GM12878 (cell line): ENCODE measurements around the gene SFMBT1. TPM values are rescaled to one million over a fixed set of nuclear protein-coding genes. Genes with fewer than 3 reads are reported as not detected.

Experiments used
- CEBPB ChIP-seq, 2 experiments: fragments of 150-350 bp in 1 of 2; IDR thresholded peaks; 2 replicates each; pipeline ENCODE4 v1.6.1; 2012 to 2014; ENCODE audit warnings: low read depth in 2 of 2, low read length in 2 of 2, borderline replicate concordance in 1 of 2, inconsistent platforms in 1 of 2
- CREB1 ChIP-seq: IDR thresholded peaks from 2 replicates; pipeline ENCODE4 v1.6.1; 2012; ENCODE audit warnings: low read depth, mild to moderate bottlenecking, inconsistent platforms
- NR2C2 ChIP-seq: IDR thresholded peaks from 2 replicates; pipeline ENCODE4 v1.6.1; 2011; ENCODE audit warnings: borderline replicate concordance, low read depth; ENCODE audit not compliant: control insufficient read depth, insufficient read length
- NR2F1 ChIP-seq: fragments of 450-650 bp; conservative IDR thresholded peaks from 2 replicates; pipeline ENCODE4 v1.6.1; 2017; ENCODE audit warnings: mild to moderate bottlenecking
- PML ChIP-seq: IDR thresholded peaks from 2 replicates; pipeline ENCODE4 v1.6.1; 2012; ENCODE audit warnings: low read length, inconsistent platforms
- REST ChIP-seq: IDR thresholded peaks from 2 replicates; pipeline ENCODE4 v1.6.1; 2012; ENCODE audit warnings: mild to moderate bottlenecking, low read depth, low read length
- SIX5 ChIP-seq: IDR thresholded peaks from 2 replicates; pipeline ENCODE4 v1.6.1; 2011; ENCODE audit warnings: mild to moderate bottlenecking, low read depth, low read length, moderate library complexity; ENCODE audit not compliant: severe bottlenecking
- SUPT20H ChIP-seq: IDR thresholded peaks from 2 replicates; pipeline ENCODE4 v1.6.1; 2011; ENCODE audit warnings: low read depth, mild to moderate bottlenecking, low read length, moderate library complexity, borderline replicate concordance; ENCODE audit not compliant: control insufficient read depth
- TCF7 ChIP-seq: IDR thresholded peaks from 2 replicates; pipeline ENCODE4 v1.6.1; 2014; ENCODE audit warnings: antibody characterized with exemption, borderline replicate concordance
- ZBTB33 ChIP-seq: fragments of 450-650 bp; IDR thresholded peaks from 2 replicates; pipeline ENCODE4 v1.6.1; 2017; ENCODE audit warnings: mild to moderate bottlenecking
- ZZZ3 ChIP-seq: IDR thresholded peaks from 2 replicates; pipeline ENCODE4 v1.6.1; 2011; ENCODE audit warnings: low read depth; ENCODE audit not compliant: control insufficient read depth, insufficient read length
- polyA plus RNA-seq, 11 experiments: library from polyadenylated mRNA; depleted of rRNA in 4 of 11; unstranded in 6 of 11; stranded (reverse) in 5 of 11; fragments of >200 nt; fragmentation: Nextera tagmentation in 4 of 11; fragmentation: Illumina TruSeq in 1 of 11; extraction: Ambion mirVana in 4 of 11; extraction: Trizol in 1 of 11; gene quantifications; 1 replicate in 1 of 11; 2 replicates in 10 of 11; pipeline versions ENCODE4 v1.2.1 to v1.2.3, GENCODE V29; 2011 to 2016; ENCODE audit warnings: inconsistent platforms in 2 of 11, missing spikeins in 2 of 11, low read depth in 1 of 11
- total RNA-seq, 4 experiments: library from RNA; depleted of rRNA in 3 of 4; stranded (reverse); fragments of >200 nt in 3 of 4; fragmentation: Illumina TruSeq in 1 of 4; extraction: Trizol in 1 of 4; gene quantifications; 2 replicates each; pipeline versions ENCODE4 v1.2.1 to v1.2.3, GENCODE V29; 2013 to 2021
- TF ChIP-seq, protein P1 (sequence below): fragments of 450-650 bp; IDR thresholded peaks from 2 replicates; pipeline ENCODE4 v1.6.1; 2017; ENCODE audit warnings: mild to moderate bottlenecking, low read depth, inconsistent platforms; ENCODE audit not compliant: poor library complexity, severe bottlenecking
- TF ChIP-seq, protein P2 (sequence below): fragments of 450-650 bp; IDR thresholded peaks from 2 replicates; pipeline ENCODE4 v1.6.1; 2016; ENCODE audit warnings: mild to moderate bottlenecking, moderate library complexity, borderline replicate concordance
- TF ChIP-seq, protein P3 (sequence below): fragments of 450-650 bp; IDR thresholded peaks from 2 replicates; pipeline ENCODE4 v1.6.1; 2017; ENCODE audit warnings: antibody characterized with exemption, mild to moderate bottlenecking, moderate library complexity

The SFMBT1 gene
- total and polyA plus RNA-seq, 10 of the 15 experiments (the other 5 are each of a cell fraction or from before 2014, with no cell fraction given), result 3.2 to 19.5 (median 11.4) TPM

DNA sequence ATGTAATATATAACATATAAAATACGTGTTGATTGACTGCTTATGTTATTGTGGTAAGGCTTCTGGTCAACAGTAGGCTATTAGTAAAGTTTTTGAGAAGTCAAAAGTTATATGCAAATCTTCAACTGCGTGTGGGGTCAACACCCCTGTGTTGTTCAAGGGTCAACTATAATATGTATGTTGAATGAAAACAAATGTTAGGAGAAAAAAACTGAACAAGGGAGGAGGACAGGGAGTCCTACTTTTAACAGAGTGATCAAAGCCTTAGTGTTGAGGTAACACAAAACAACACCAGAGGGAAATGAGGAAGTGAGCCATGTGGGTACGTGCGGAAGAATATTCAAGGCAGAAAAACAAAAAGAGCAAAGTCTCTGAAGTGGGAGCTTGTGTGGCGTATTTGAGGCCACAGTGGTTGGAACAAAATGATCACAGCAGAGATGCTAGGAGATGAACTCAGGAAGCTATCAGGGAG, 62.5 kb downstream of the SFMBT1 start (continued):
- TF ChIP-seq, protein P1, sequence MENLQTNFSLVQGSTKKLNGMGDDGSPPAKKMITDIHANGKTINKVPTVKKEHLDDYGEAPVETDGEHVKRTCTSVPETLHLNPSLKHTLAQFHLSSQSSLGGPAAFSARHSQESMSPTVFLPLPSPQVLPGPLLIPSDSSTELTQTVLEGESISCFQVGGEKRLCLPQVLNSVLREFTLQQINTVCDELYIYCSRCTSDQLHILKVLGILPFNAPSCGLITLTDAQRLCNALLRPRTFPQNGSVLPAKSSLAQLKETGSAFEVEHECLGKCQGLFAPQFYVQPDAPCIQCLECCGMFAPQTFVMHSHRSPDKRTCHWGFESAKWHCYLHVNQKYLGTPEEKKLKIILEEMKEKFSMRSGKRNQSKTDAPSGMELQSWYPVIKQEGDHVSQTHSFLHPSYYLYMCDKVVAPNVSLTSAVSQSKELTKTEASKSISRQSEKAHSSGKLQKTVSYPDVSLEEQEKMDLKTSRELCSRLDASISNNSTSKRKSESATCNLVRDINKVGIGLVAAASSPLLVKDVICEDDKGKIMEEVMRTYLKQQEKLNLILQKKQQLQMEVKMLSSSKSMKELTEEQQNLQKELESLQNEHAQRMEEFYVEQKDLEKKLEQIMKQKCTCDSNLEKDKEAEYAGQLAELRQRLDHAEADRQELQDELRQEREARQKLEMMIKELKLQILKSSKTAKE, result peak; percentile 64
- TF ChIP-seq PML (peak; percentile 81; the same call in 1 of the 2 replicates), REST (no peak), TCF7 (peak; percentile 97), CEBPB (IDR thresholded peaks at IDR 0.05; ENCODE audit: borderline replicate concordance in 1 of 2, low read depth in 2 of 2, low read length in 2 of 2) (0 out of 4 replicates have a peak, but pooled peaks of 1 of the 2 experiments have one; percentile 39), NR2C2 (no peak), ZZZ3 (no peak), SUPT20H (no peak), SIX5 (no peak), NR2F1 (peak; percentile 91), ZBTB33 (0 out of 2 replicates have a peak, but pooled peaks have one; percentile 8), CREB1 (peak; percentile 75)
- TF ChIP-seq, protein P2, sequence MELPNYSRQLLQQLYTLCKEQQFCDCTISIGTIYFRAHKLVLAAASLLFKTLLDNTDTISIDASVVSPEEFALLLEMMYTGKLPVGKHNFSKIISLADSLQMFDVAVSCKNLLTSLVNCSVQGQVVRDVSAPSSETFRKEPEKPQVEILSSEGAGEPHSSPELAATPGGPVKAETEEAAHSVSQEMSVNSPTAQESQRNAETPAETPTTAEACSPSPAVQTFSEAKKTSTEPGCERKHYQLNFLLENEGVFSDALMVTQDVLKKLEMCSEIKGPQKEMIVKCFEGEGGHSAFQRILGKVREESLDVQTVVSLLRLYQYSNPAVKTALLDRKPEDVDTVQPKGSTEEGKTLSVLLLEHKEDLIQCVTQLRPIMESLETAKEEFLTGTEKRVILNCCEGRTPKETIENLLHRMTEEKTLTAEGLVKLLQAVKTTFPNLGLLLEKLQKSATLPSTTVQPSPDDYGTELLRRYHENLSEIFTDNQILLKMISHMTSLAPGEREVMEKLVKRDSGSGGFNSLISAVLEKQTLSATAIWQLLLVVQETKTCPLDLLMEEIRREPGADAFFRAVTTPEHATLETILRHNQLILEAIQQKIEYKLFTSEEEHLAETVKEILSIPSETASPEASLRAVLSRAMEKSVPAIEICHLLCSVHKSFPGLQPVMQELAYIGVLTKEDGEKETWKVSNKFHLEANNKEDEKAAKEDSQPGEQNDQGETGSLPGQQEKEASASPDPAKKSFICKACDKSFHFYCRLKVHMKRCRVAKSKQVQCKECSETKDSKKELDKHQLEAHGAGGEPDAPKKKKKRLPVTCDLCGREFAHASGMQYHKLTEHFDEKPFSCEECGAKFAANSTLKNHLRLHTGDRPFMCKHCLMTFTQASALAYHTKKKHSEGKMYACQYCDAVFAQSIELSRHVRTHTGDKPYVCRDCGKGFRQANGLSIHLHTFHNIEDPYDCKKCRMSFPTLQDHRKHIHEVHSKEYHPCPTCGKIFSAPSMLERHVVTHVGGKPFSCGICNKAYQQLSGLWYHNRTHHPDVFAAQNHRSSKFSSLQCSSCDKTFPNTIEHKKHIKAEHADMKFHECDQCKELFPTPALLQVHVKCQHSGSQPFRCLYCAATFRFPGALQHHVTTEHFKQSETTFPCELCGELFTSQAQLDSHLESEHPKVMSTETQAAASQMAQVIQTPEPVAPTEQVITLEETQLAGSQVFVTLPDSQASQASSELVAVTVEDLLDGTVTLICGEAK, result peak; percentile 89
- TF ChIP-seq, protein P3, sequence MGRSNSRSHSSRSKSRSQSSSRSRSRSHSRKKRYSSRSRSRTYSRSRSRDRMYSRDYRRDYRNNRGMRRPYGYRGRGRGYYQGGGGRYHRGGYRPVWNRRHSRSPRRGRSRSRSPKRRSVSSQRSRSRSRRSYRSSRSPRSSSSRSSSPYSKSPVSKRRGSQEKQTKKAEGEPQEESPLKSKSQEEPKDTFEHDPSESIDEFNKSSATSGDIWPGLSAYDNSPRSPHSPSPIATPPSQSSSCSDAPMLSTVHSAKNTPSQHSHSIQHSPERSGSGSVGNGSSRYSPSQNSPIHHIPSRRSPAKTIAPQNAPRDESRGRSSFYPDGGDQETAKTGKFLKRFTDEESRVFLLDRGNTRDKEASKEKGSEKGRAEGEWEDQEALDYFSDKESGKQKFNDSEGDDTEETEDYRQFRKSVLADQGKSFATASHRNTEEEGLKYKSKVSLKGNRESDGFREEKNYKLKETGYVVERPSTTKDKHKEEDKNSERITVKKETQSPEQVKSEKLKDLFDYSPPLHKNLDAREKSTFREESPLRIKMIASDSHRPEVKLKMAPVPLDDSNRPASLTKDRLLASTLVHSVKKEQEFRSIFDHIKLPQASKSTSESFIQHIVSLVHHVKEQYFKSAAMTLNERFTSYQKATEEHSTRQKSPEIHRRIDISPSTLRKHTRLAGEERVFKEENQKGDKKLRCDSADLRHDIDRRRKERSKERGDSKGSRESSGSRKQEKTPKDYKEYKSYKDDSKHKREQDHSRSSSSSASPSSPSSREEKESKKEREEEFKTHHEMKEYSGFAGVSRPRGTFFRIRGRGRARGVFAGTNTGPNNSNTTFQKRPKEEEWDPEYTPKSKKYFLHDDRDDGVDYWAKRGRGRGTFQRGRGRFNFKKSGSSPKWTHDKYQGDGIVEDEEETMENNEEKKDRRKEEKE, result no peak
